MM.1S (cell line): ENCODE data around the gene GOLGA3.

Experiments
- DNase-seq: peaks from one replicate; pipeline ENCODE4 v3.0.0-alpha.2; 2015
- H2AFZ ChIP-seq: fragments of 300-600 bp; sonication (generic); 2 replicates; pipeline ENCODE4 v1.6.0; 2016; ENCODE audit warnings: antibody characterized with exemption, low read length
- H3F3A ChIP-seq: fragments of 300-600 bp; sonication (generic); 2 replicates; pipeline ENCODE4 v1.6.1; 2016; ENCODE audit warnings: mild to moderate bottlenecking, antibody characterized with exemption, low read length, moderate library complexity, mixed read lengths; ENCODE audit not compliant: insufficient read depth
- H3K27ac ChIP-seq: fragments of 300-600 bp; sonication (generic); 2 replicates; pipeline ENCODE4 v1.5.1; 2016; ENCODE audit warnings: mild to moderate bottlenecking, low read length
- H3K27me3 ChIP-seq: fragments of 300-600 bp; sonication (generic); replicated peaks from 2 replicates; pipeline ENCODE4 v1.6.0; 2016; ENCODE audit warnings: low read length; ENCODE audit not compliant: insufficient read depth
- H3K36me3 ChIP-seq: fragments of 300-600 bp; sonication (generic); replicated peaks from 2 replicates; pipeline ENCODE4 v1.6.1; 2016; ENCODE audit warnings: mild to moderate bottlenecking, low read length, mixed read lengths; ENCODE audit not compliant: insufficient read depth
- H3K4me1 ChIP-seq: fragments of 300-600 bp; sonication (generic); 2 replicates; pipeline ENCODE4 v1.6.1; 2016; ENCODE audit warnings: low read length, mixed read lengths
- H3K4me2 ChIP-seq: fragments of 300-600 bp; sonication (generic); 2 replicates; pipeline ENCODE4 v1.6.0; 2016; ENCODE audit warnings: low read depth, low read length
- H3K4me3 ChIP-seq: fragments of 300-600 bp; sonication (generic); 2 replicates; pipeline ENCODE4 v1.5.1; 2016; ENCODE audit warnings: low read length, mixed read lengths
- H3K79me2 ChIP-seq: fragments of 300-600 bp; sonication (generic); 2 replicates; pipeline ENCODE4 v1.6.1; 2016; ENCODE audit warnings: mixed run types, low read length, mixed read lengths
- H3K9ac ChIP-seq: fragments of 300-600 bp; sonication (generic); 2 replicates; pipeline ENCODE4 v1.6.1; 2016; ENCODE audit warnings: low read length, mixed read lengths
- H3K9me2 ChIP-seq: fragments of 300-600 bp; sonication (generic); replicated peaks from 2 replicates; pipeline ENCODE4 v1.6.1; 2016; ENCODE audit warnings: mild to moderate bottlenecking, low read length, mixed read lengths; ENCODE audit not compliant: insufficient read depth
- H3K9me3 ChIP-seq: fragments of 300-600 bp; sonication (generic); replicated peaks from 2 replicates; pipeline ENCODE4 v1.6.1; 2016; ENCODE audit warnings: mild to moderate bottlenecking, low read length, mixed read lengths; ENCODE audit not compliant: insufficient read depth
- H4K20me1 ChIP-seq: fragments of 300-600 bp; sonication (generic); 2 replicates; pipeline ENCODE4 v1.6.1; 2016; ENCODE audit warnings: mild to moderate bottlenecking, low read length, moderate library complexity, mixed read lengths; ENCODE audit not compliant: insufficient read depth
- EZH2 ChIP-seq: fragments of 300-600 bp; sonication (generic); optimal IDR thresholded peaks from 2 replicates; pipeline ENCODE3; 2017; ENCODE audit warnings: low read depth, mild to moderate bottlenecking, antibody characterized with exemption, low read length, mixed read lengths
- EZH2phosphoT487 ChIP-seq: fragments of 300-600 bp; sonication (generic); IDR thresholded peaks from 2 replicates; pipeline ENCODE4 v1.6.1; 2018; ENCODE audit warnings: antibody characterized with exemption, low read length
- TF ChIP-seq, protein P1 (sequence below): fragments of 300-600 bp; sonication (generic); IDR thresholded peaks from 2 replicates; pipeline ENCODE4 v1.5.1; 2016; ENCODE audit warnings: antibody characterized with exemption, low read length, mixed read lengths

Gene GOLGA3

DNA sequence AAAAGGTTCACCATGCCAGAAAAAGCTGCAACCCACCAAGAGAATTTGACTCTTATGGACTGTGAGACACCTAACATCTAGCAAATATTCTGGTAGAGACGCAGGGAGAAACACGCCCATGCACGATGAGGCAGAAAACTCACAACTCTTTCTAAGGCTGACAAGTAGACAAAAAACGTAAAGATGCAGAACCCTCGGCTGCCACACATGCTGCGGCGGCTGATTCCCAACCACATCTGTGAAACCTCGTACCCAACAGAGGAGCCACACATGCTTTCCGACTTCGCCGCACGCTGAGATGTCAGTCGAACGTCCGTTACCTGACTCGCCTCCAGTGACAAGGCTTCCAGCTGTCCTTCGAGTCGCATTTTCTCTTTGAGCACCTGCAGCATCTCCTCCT lies 21.8 kb downstream of the GOLGA3 start:
- no peaks in the 10 kb centered on the region for H4K20me1 ChIP-seq
- no peaks in the 10 kb centered on the region for H3K27me3 ChIP-seq
- H3F3A ChIP-seq, result no peaks in the 10 kb centered on the region
- H3K4me3 ChIP-seq, result no peak overlapping the region
- DNase-seq, result no peak
- H3K9me3 ChIP-seq, result no peaks in the 10 kb centered on the region
- no peak for TF ChIP-seq EZH2phosphoT487
- TF ChIP-seq, protein P1, sequence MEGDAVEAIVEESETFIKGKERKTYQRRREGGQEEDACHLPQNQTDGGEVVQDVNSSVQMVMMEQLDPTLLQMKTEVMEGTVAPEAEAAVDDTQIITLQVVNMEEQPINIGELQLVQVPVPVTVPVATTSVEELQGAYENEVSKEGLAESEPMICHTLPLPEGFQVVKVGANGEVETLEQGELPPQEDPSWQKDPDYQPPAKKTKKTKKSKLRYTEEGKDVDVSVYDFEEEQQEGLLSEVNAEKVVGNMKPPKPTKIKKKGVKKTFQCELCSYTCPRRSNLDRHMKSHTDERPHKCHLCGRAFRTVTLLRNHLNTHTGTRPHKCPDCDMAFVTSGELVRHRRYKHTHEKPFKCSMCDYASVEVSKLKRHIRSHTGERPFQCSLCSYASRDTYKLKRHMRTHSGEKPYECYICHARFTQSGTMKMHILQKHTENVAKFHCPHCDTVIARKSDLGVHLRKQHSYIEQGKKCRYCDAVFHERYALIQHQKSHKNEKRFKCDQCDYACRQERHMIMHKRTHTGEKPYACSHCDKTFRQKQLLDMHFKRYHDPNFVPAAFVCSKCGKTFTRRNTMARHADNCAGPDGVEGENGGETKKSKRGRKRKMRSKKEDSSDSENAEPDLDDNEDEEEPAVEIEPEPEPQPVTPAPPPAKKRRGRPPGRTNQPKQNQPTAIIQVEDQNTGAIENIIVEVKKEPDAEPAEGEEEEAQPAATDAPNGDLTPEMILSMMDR, result no peak
- no peak for TF ChIP-seq EZH2
- no peaks in the 10 kb centered on the region for H3K4me1 ChIP-seq
- no peaks in the 10 kb centered on the region for H3K9me2 ChIP-seq
- no peaks in the 10 kb centered on the region for H3K36me3 ChIP-seq
- no peak overlapping the region for H2AFZ ChIP-seq
- no peaks in the 10 kb centered on the region for H3K79me2 ChIP-seq
- no peak overlapping the region for H3K27ac ChIP-seq
- no peak overlapping the region for H3K9ac ChIP-seq
- no peak overlapping the region for H3K4me2 ChIP-seq

DNA sequence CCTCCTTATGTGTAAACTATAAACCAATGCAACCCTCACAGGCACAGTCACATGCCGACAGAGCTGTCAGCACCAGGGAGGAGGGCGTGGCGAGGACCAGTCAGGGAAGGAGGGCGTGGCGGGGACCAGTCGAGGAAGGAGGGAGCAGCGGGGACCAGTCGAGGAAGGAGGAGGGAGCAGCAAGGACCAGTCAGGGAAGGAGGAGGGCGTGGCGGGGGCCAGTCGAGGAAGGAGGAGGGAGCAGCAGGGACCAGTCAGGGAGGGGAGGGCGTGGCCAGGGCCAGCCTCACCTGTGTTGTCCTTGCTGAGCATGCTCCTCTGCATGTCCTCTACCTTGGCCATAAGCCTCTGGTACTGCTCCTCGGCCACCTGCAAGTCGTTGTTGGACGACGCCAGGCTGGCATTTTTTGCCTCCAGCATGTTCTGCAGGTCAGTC lies 24.2 kb downstream of the GOLGA3 start:
- no peak for DNase-seq
- Histone ChIP-seq H3K79me2 (no peaks in the 10 kb centered on the region), H3K9me2 (no peaks in the 10 kb centered on the region), H3K4me3 (no peak overlapping the region), H3F3A (no peaks in the 10 kb centered on the region), H3K27me3 (no peaks in the 10 kb centered on the region), H3K9ac (no peak overlapping the region), H3K27ac (no peak overlapping the region), H3K36me3 (no peaks in the 10 kb centered on the region), H2AFZ (no peak overlapping the region), H3K4me2 (no peak overlapping the region), H3K9me3 (no peaks in the 10 kb centered on the region), H3K4me1 (no peaks in the 10 kb centered on the region), H4K20me1 (no peaks in the 10 kb centered on the region)
- no peak for TF ChIP-seq EZH2phosphoT487
- TF ChIP-seq, protein P1, result no peak
- no peak for TF ChIP-seq EZH2

DNA sequence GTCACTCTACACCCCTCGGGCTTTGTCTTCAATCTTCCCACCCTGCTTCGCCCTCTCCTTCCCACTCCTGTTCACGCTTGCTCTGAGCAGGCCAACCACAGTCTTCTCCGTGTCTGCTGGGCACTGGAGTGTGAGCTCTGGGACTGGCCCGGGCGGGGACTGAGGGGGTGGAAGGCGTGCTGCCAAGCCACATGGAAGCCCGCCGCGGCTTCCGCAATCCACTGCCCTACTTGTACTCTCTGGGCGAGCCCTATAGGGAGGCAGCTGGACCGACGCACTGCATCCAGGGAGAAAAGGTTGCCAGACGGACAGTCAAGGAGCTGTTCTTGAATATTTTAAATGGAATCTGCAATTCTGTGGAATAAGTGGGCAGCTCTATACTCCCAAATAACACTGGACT lies 24.8 kb downstream of the GOLGA3 start:
- H3K4me1 ChIP-seq, result no peaks in the 10 kb centered on the region
- H3K9me3 ChIP-seq, result no peaks in the 10 kb centered on the region
- TF ChIP-seq EZH2phosphoT487 (no peak), EZH2 (no peak)
- no peaks in the 10 kb centered on the region for H3K36me3 ChIP-seq
- no peak for DNase-seq
- H3K79me2 ChIP-seq, result no peaks in the 10 kb centered on the region
- H3K9me2 ChIP-seq, result no peaks in the 10 kb centered on the region
- no peak overlapping the region for H3K9ac ChIP-seq
- no peak overlapping the region for H3K27ac ChIP-seq
- no peak overlapping the region for H3K4me2 ChIP-seq
- H3K4me3 ChIP-seq, result no peak overlapping the region
- no peaks in the 10 kb centered on the region for H3F3A ChIP-seq
- H4K20me1 ChIP-seq, result no peaks in the 10 kb centered on the region
- H2AFZ ChIP-seq, result no peak overlapping the region
- no peaks in the 10 kb centered on the region for H3K27me3 ChIP-seq

DNA sequence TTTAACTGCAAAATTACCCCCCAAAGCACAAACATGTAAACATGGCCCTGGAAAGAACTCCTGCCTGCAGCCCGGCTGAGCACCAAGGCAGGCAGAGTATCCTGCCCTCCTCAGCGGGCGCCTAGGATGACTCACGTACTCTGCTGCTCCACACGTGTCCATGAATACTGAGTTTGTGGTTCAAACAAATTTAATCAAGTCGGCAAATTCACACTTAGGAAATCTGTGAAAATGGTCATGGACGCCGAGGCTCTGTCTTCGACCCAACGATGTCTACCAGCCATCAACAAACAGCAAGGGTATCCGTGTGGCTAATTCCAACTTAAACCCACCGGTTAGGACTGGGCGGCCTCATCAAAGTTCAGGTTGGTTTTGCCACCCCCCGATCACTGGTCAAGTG lies 25.5 kb downstream of the GOLGA3 start:
- DNase-seq, result no peak
- no peaks in the 10 kb centered on the region for H4K20me1 ChIP-seq
- H3K36me3 ChIP-seq, result no peaks in the 10 kb centered on the region

More for the DNA sequence above, 25.5 kb downstream of the GOLGA3 start:
- no peaks in the 10 kb centered on the region for H3K4me1 ChIP-seq
- no peak overlapping the region for H3K27ac ChIP-seq
- no peaks in the 10 kb centered on the region for H3K9me3 ChIP-seq
- no peak overlapping the region for H3K9ac ChIP-seq
- H3K4me2 ChIP-seq, result no peak overlapping the region
- H3K4me3 ChIP-seq, result no peak overlapping the region
- H3K79me2 ChIP-seq, result no peaks in the 10 kb centered on the region
- TF ChIP-seq EZH2 (no peak), EZH2phosphoT487 (no peak)
- TF ChIP-seq, protein P1, result no peak
- H3K9me2 ChIP-seq, result no peaks in the 10 kb centered on the region
- H2AFZ ChIP-seq, result no peak overlapping the region
- no peaks in the 10 kb centered on the region for H3F3A ChIP-seq
- H3K27me3 ChIP-seq, result no peaks in the 10 kb centered on the region
